CD14-positive monocyte (primary cell): ENCODE data around the gene MRPL41. TPM values are rescaled to one million over a fixed set of nuclear protein-coding genes. Genes with fewer than 3 reads are reported as not detected.
A peak's percentile ranks its signal among the peaks of the same experiment; 100 is the strongest.

ENCODE experiments used
- DNase-seq, 3 donors: peaks; one replicate each; pipeline ENCODE4 v3.0.0-alpha.2; 2011 to 2022
- H2AFZ ChIP-seq: 2 replicates; pipeline ENCODE4 v1.6.0; 2012; ENCODE audit warnings: mild to moderate bottlenecking, low read depth, low read length, inconsistent platforms; ENCODE audit not compliant: insufficient read depth, poor library complexity, severe bottlenecking
- H3K27ac ChIP-seq, 2 donors: 1 replicate in 1 of 2; 2 replicates in 1 of 2; pipeline ENCODE4 v1.5.1; 2012 to 2013; ENCODE audit warnings: low read length in 2 of 2, control low read depth in 1 of 2, inconsistent platforms in 1 of 2, low read depth in 1 of 2, mild to moderate bottlenecking in 1 of 2
- H3K27me3 ChIP-seq, 2 donors: one replicate each; pipeline versions ENCODE4 v1.6.0 to v1.6.1; 2011 to 2013; ENCODE audit warnings: low read length in 2 of 2; ENCODE audit not compliant: control insufficient read depth in 2 of 2, insufficient read depth in 2 of 2
- H3K36me3 ChIP-seq, 2 donors: replicated peaks in 1 of 2; 1 replicate in 1 of 2; 2 replicates in 1 of 2; pipeline versions ENCODE4 v1.5.1 to v1.6.1; 2012 to 2013; ENCODE audit warnings: low read length in 2 of 2, control low read depth in 1 of 2, inconsistent platforms in 1 of 2, mild to moderate bottlenecking in 1 of 2; ENCODE audit not compliant: insufficient read depth in 2 of 2, control insufficient read depth in 1 of 2
- H3K4me1 ChIP-seq, 2 donors: 1 replicate in 1 of 2; 2 replicates in 1 of 2; pipeline versions ENCODE4 v1.5.1 to v1.6.1; 2012 to 2013; ENCODE audit warnings: low read length in 2 of 2, control low read depth in 1 of 2, inconsistent platforms in 1 of 2, mild to moderate bottlenecking in 1 of 2, moderate library complexity in 1 of 2; ENCODE audit not compliant: insufficient read depth in 2 of 2, control insufficient read depth in 1 of 2
- H3K4me2 ChIP-seq: replicated peaks from 2 replicates; pipeline ENCODE3; 2012; ENCODE audit warnings: low read length, moderate library complexity, mild to moderate bottlenecking; ENCODE audit not compliant: poor library complexity, severe bottlenecking; ENCODE audit errors: extremely low read depth
- H3K4me3 ChIP-seq, 3 experiments: fragments of 200-600 bp in 1 of 3; sonication (generic) in 1 of 3; replicated peaks in 1 of 3; 1 replicate in 2 of 3; 2 replicates in 1 of 3; pipeline ENCODE4 v1.5.1; 2011 to 2013; ENCODE audit warnings: low read length in 3 of 3, mild to moderate bottlenecking in 3 of 3, control low read depth in 2 of 3, low read depth in 2 of 3, inconsistent platforms in 1 of 3, moderate library complexity in 1 of 3
- H3K79me2 ChIP-seq: 2 replicates; pipeline ENCODE4 v1.6.0; 2012; ENCODE audit warnings: mild to moderate bottlenecking, control low read depth, inconsistent platforms, low read length, moderate library complexity; ENCODE audit not compliant: insufficient read depth
- H3K9ac ChIP-seq: 2 replicates; pipeline ENCODE4 v1.6.0; 2017; ENCODE audit warnings: low read length, mild to moderate bottlenecking; ENCODE audit not compliant: insufficient read depth, poor library complexity, severe bottlenecking
- H3K9me3 ChIP-seq, 2 donors: replicated peaks in 1 of 2; 1 replicate in 1 of 2; 2 replicates in 1 of 2; pipeline versions ENCODE4 v1.5.1 to v1.6.1; 2012 to 2013; ENCODE audit warnings: low read length in 2 of 2, control low read depth in 1 of 2; ENCODE audit not compliant: control insufficient read depth in 1 of 2, insufficient read depth in 1 of 2
- H4K20me1 ChIP-seq: 2 replicates; pipeline ENCODE4 v1.6.0; 2012; ENCODE audit warnings: mild to moderate bottlenecking, low read length, control low read depth, moderate library complexity; ENCODE audit not compliant: insufficient read depth
- H3K27ac Mint-ChIP-seq, 7 donors: one replicate each; pipeline ENCODE4 v1.8.0; 2020; ENCODE audit warnings: mild to moderate bottlenecking in 7 of 7, mixed read lengths in 7 of 7, moderate library complexity in 6 of 7, inconsistent platforms in 2 of 7
- H3K27me3 Mint-ChIP-seq, 3 donors: one replicate each; pipeline ENCODE4 v1.8.0; 2021 to 2022; ENCODE audit warnings: low read depth in 3 of 3, mild to moderate bottlenecking in 3 of 3, mixed read lengths in 3 of 3, moderate library complexity in 3 of 3, inconsistent platforms in 1 of 3
- H3K36me3 Mint-ChIP-seq, 2 donors: one replicate each; pipeline ENCODE4 v1.8.0; 2020; ENCODE audit warnings: mixed read lengths in 2 of 2, inconsistent platforms in 1 of 2, mild to moderate bottlenecking in 1 of 2
- H3K4me1 Mint-ChIP-seq: one replicate; pipeline ENCODE4 v1.8.0; 2020; ENCODE audit warnings: mild to moderate bottlenecking, mixed read lengths
- H3K4me3 Mint-ChIP-seq, 2 donors: one replicate each; pipeline ENCODE4 v1.8.0; 2020; ENCODE audit warnings: mild to moderate bottlenecking in 2 of 2, mixed read lengths in 2 of 2, moderate library complexity in 1 of 2
- H3K9me3 Mint-ChIP-seq, 7 donors: one replicate each; pipeline ENCODE4 v1.8.0; 2020 to 2022; ENCODE audit warnings: mixed read lengths in 7 of 7, mild to moderate bottlenecking in 6 of 7, moderate library complexity in 6 of 7, inconsistent platforms in 2 of 7
- WGBS: methylation state at CpG from one replicate; pipeline ENCODE4 v1.1.5; 2013; ENCODE audit warnings: missing lambda C conversion rate; ENCODE audit not compliant: insufficient coverage; 5-methylcytosine and 5-hydroxymethylcytosine counted together
- intact Hi-C, 2 donors: fragments of 100-400 bp; cut with micrococcal nuclease; formaldehyde crosslinking; loops; one replicate each; pipeline versions ENCODE4 v1.15.0 to v1.15.1; 2023
- polyA plus RNA-seq, 3 donors: library from polyadenylated mRNA; depleted of rRNA in 1 of 3; unstranded in 2 of 3; stranded (reverse) in 1 of 3; fragments of 300-500 nt in 2 of 3; fragments of >200 nt in 1 of 3; fragmentation: Illumina TruSeq in 2 of 3; gene quantifications; 1 replicate in 2 of 3; 2 replicates in 1 of 3; pipeline ENCODE4 v1.2.3, GENCODE V29; 2012 to 2021
- TF ChIP-seq, protein P1 (sequence below): fragments of 200-600 bp; IDR thresholded peaks from one replicate; pipeline ENCODE4 v1.8.0; 2022; ENCODE audit warnings: antibody characterized with exemption, mild to moderate bottlenecking

MRPL41 gene
- polyA plus RNA-seq, 3 donors = 17.3 to 49.4 (median 33.2) TPM

DNA sequence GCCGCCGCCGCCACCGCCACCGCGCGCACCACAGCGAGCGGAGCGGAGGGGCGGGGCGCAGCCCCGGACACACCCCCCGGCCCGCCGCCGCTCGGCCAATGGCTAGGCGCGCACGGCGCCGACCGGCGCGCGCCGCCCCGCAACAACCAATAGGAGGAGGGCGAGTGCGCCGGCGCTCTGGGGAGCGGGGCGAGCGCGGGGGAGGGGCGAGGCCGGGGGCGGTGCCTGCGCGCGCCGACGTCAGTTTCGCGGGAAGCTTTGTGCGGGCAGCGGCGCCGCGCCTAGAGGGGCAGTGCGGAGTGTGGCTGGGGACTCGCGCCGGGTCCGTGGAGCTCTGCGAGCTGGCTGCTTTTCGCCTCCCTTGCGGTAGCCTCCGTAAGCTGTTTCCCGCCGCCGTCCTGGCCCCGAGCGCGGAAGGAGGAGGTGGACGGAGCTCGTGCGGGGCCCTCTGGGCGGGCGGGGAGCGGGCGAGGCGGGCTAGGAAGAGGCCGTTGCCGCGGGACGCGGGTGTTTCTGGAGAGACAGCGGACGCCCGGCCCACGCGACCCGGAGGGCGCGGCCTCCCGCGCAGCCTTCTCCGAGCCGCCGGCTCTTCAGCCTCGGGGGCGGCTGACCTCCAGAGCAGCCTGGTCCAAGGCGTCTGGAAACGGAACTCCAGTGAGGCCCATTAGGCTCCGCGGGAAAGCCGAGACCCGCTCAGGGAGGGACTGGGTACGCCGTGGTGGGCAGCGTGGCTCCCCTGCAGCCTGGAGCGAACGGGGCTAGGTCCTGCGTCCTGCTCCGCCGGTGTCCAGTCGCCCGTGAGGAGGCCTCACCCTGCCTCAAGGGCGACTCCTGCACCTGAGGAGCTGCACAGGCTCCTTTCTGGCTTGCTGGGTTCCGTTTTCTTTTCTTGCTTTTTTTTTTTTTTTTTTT lies 39.0 kb downstream of the MRPL41 start, which contains the start of gene ZMYND19:
Gene ZMYND19, minus strand, starts transcription at position 44 of the 915 bp plus-strand sequence. CDS start 249 bp downstream, outside the sequence.
- intact Hi-C loops = loop anchor here in 1 of 2 donors (2.0 kb wide), 1 partner anchor 14 kb away; the partner anchor contains the start of gene ARRDC1
- peaks cover 0 to 4% (median 2%) of the 10 kb centered on the region in 3 donors for H3K27me3 Mint-ChIP-seq

DNA sequence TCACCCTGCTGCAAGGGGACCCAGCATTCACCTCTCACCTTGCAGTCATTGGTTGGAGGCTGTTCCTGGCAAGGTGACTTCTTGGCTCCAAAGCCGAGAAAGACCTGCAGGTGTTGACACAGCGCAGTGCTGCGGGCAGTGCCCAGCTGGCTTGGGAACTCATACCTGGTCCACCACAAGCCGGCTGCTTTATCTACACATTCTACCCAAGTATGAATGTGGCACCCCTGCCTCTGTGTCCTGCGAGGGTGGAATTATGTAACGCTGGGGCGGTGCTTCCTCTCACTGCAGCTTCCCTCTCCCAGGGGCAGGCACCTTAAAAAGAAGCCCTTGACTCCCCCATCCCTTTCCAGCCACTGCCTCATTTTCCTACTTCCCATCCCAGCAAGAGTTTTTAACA lies 41.1 kb downstream of the MRPL41 start:
- Mint-ChIP-seq H3K36me3 (peaks cover 7 to 13% of the 10 kb centered on the region in 2 donors), H3K27ac (peak overlapping the region in 3 of 7 donors; percentile 10 to 57 (median 33)), H3K27me3 (peaks cover 2 to 4% (median 3%) of the 10 kb centered on the region in 3 donors), H3K9me3 (peaks cover 0 to 2% (median 0%) of the 10 kb centered on the region in 7 donors), H3K4me3 (no peak overlapping the region), H3K4me1 (peaks cover 28% of the 10 kb centered on the region)
- peaks cover 3 to 5% of the 10 kb centered on the region in 2 donors for H3K36me3 ChIP-seq
- no peak overlapping the region for H3K9ac ChIP-seq
- H3K27me3 ChIP-seq = no peaks in the 10 kb centered on the region
- TF ChIP-seq, protein P1, sequence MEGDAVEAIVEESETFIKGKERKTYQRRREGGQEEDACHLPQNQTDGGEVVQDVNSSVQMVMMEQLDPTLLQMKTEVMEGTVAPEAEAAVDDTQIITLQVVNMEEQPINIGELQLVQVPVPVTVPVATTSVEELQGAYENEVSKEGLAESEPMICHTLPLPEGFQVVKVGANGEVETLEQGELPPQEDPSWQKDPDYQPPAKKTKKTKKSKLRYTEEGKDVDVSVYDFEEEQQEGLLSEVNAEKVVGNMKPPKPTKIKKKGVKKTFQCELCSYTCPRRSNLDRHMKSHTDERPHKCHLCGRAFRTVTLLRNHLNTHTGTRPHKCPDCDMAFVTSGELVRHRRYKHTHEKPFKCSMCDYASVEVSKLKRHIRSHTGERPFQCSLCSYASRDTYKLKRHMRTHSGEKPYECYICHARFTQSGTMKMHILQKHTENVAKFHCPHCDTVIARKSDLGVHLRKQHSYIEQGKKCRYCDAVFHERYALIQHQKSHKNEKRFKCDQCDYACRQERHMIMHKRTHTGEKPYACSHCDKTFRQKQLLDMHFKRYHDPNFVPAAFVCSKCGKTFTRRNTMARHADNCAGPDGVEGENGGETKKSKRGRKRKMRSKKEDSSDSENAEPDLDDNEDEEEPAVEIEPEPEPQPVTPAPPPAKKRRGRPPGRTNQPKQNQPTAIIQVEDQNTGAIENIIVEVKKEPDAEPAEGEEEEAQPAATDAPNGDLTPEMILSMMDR = no peak
- H3K4me1 ChIP-seq = peaks cover 28 to 37% of the 10 kb centered on the region in 2 donors
- intact Hi-C loops = no loop called here
- H3K79me2 ChIP-seq = peaks cover 16% of the 10 kb centered on the region
- peak overlapping the region; percentile 39 for H3K4me2 ChIP-seq
- H2AFZ ChIP-seq = no peak overlapping the region
- DNase-seq = peak in 1 of 3 donors; percentile 30
- WGBS = 70% methylated on average over 3 of the region's 7 CpGs
- no peak overlapping the region for H3K4me3 ChIP-seq
- H3K9me3 ChIP-seq = no peaks in the 10 kb centered on the region
- peaks cover 8% of the 10 kb centered on the region for H4K20me1 ChIP-seq
- H3K27ac ChIP-seq = no peak overlapping the region

More for the DNA sequence above, 39.0 kb downstream of the MRPL41 start, which contains the start of gene ZMYND19:
- peak within 1 kb of the TSS; percentile 94 for H2AFZ ChIP-seq
- peak within 1 kb of the TSS; percentile 99 for H3K4me2 ChIP-seq
- H3K9ac ChIP-seq = peak within 1 kb of the TSS; percentile 72
- under 1% methylated on average over 110 of the region's 113 CpGs for WGBS
- TF ChIP-seq, protein P1 = no peak
- DNase-seq = peak; percentile 83 to 90 (median 86)
- H3K9me3 Mint-ChIP-seq = peaks cover 0 to 2% (median 0%) of the 10 kb centered on the region in 7 donors
- H3K36me3 Mint-ChIP-seq = peaks cover 26 to 33% of the 10 kb centered on the region in 2 donors
- H3K36me3 ChIP-seq = peaks cover 19 to 25% of the 10 kb centered on the region in 2 donors
- no peaks in the 10 kb centered on the region for H3K27me3 ChIP-seq
- H3K27ac ChIP-seq = peak within 1 kb of the TSS in 1 of 2 donors; percentile 71
- peak within 1 kb of the TSS; percentile 49 to 87 (median 56) for H3K4me3 ChIP-seq
- H3K27ac Mint-ChIP-seq = peak within 1 kb of the TSS; percentile 81 to 96 (median 92)
- H3K4me1 ChIP-seq = peaks cover 28 to 37% of the 10 kb centered on the region in 2 donors
- peaks cover 28% of the 10 kb centered on the region for H3K4me1 Mint-ChIP-seq
- H3K4me3 Mint-ChIP-seq = peak within 1 kb of the TSS; percentile 96 to 100
- no peaks in the 10 kb centered on the region for H3K9me3 ChIP-seq
- peaks cover 16% of the 10 kb centered on the region for H3K79me2 ChIP-seq
- peaks cover 8% of the 10 kb centered on the region for H4K20me1 ChIP-seq
